HEK293 (cell line): ENCODE data around the gene TMEM255B.
A peak's percentile ranks its signal among the peaks of the same experiment; 100 is the strongest.

Experiments used
- CTCF ChIA-PET: fragments of 350-600 bp; formaldehyde crosslinking; extraction: SDS; loops from one replicate; lab custom pipeline; 2021; ENCODE audit warnings: antibody characterized with exemption; lab: Yijun Ruan, JAX
- POLR2A ChIA-PET: fragments of 300-600 bp; formaldehyde crosslinking; extraction: SDS; loops from one replicate; lab custom pipeline; 2020; ENCODE audit warnings: antibody characterized with exemption, inconsistent platforms; lab: Yijun Ruan, JAX
- H3K27ac ChIP-seq: fragments of 200-500 bp; sonication (Bioruptor generic); 2 replicates; pipeline ENCODE4 v1.5.1; 2014; ENCODE audit warnings: low read depth, low read length, control low read depth, inconsistent platforms; ENCODE audit errors: extremely low read depth
- H3K36me3 ChIP-seq, 2 experiments: fragments of 200-500 bp in 1 of 2; sonication (Bioruptor generic) in 1 of 2; 1 replicate in 1 of 2; 2 replicates in 1 of 2; pipeline ENCODE4 v1.5.1; 2014 to 2017; ENCODE audit warnings: inconsistent platforms in 2 of 2, low read length in 2 of 2; ENCODE audit not compliant: control insufficient read depth in 2 of 2, insufficient read depth in 1 of 2
- H3K4me1 ChIP-seq: fragments of 200-500 bp; sonication (Bioruptor generic); 2 replicates; pipeline ENCODE4 v1.5.1; 2014; ENCODE audit warnings: mild to moderate bottlenecking, low read length, inconsistent platforms; ENCODE audit not compliant: control insufficient read depth, insufficient read depth
- H3K4me3 ChIP-seq: 2 replicates; pipeline ENCODE4 v1.5.1; 2011; ENCODE audit warnings: low read depth, mild to moderate bottlenecking, control low read depth, low read length, moderate library complexity
- H3K9me3 ChIP-seq: fragments of 200-500 bp; sonication (Bioruptor generic); 2 replicates; pipeline ENCODE4 v1.5.1; 2014; ENCODE audit warnings: low read depth, low read length, inconsistent platforms; ENCODE audit not compliant: control insufficient read depth, insufficient read depth
- HOXA7 ChIP-seq: sonication (generic); formaldehyde crosslinking; IDR thresholded peaks from 2 replicates; pipeline ENCODE4 v1.8.1; 2022; ENCODE audit warnings: missing genetic modification reagents, borderline replicate concordance
- PRDM4 ChIP-seq: fragments of 450-650 bp; formaldehyde crosslinking; IDR thresholded peaks from 2 replicates; pipeline ENCODE4 v1.5.1; 2017; ENCODE audit warnings: missing biosample characterization, missing genetic modification characterization
- ZNF132 ChIP-seq: fragments of 450-650 bp; formaldehyde crosslinking; IDR thresholded peaks from 2 replicates; pipeline ENCODE4 v1.5.1; 2017; ENCODE audit warnings: missing biosample characterization, missing genetic modification characterization, borderline replicate concordance
- ZNF138 ChIP-seq: fragments of 450-650 bp; formaldehyde crosslinking; IDR thresholded peaks from 2 replicates; pipeline ENCODE4 v1.5.1; 2016; ENCODE audit warnings: missing biosample characterization, missing genetic modification characterization, borderline replicate concordance
- ZNF175 ChIP-seq: fragments of 450-650 bp; formaldehyde crosslinking; IDR thresholded peaks from 2 replicates; pipeline ENCODE4 v1.5.1; 2016; ENCODE audit warnings: missing biosample characterization, missing genetic modification characterization
- ZNF23 ChIP-seq: fragments of 450-650 bp; formaldehyde crosslinking; IDR thresholded peaks from 2 replicates; pipeline ENCODE4 v1.5.1; 2016; ENCODE audit warnings: missing biosample characterization, missing genetic modification characterization, borderline replicate concordance
- ZNF24 ChIP-seq: fragments of 450-650 bp; formaldehyde crosslinking; IDR thresholded peaks from 2 replicates; pipeline ENCODE4 v1.5.1; 2016; ENCODE audit warnings: missing biosample characterization, missing genetic modification characterization
- ZNF514 ChIP-seq: fragments of 450-650 bp; formaldehyde crosslinking; IDR thresholded peaks from 2 replicates; pipeline ENCODE4 v1.5.1; 2016; ENCODE audit warnings: missing biosample characterization, missing genetic modification characterization
- ZNF664 ChIP-seq: fragments of 450-650 bp; formaldehyde crosslinking; IDR thresholded peaks from 2 replicates; pipeline ENCODE4 v1.5.1; 2016; ENCODE audit warnings: missing biosample characterization, missing genetic modification characterization
- TF ChIP-seq, protein P1 (sequence below): fragments of 450-650 bp; formaldehyde crosslinking; IDR thresholded peaks from 2 replicates; pipeline ENCODE4 v1.5.1; 2016; ENCODE audit warnings: missing biosample characterization, missing genetic modification characterization
- TF ChIP-seq, protein P2 (sequence below): fragments of 450-650 bp; formaldehyde crosslinking; IDR thresholded peaks from 2 replicates; pipeline ENCODE4 v1.5.0; 2017; ENCODE audit warnings: missing biosample characterization, missing genetic modification characterization, borderline replicate concordance
- TF ChIP-seq, protein P3 (sequence below): fragments of 450-650 bp; formaldehyde crosslinking; IDR thresholded peaks from 2 replicates; pipeline ENCODE4 v1.5.1; 2016; ENCODE audit warnings: missing biosample characterization, missing genetic modification characterization
- TF ChIP-seq, protein P4 (sequence below): fragments of 450-650 bp; formaldehyde crosslinking; IDR thresholded peaks from 2 replicates; pipeline ENCODE4 v1.5.1; 2016; ENCODE audit warnings: missing biosample characterization, missing genetic modification characterization

The TMEM255B gene

GRCh38 chr13:113796211-113796963, 37.4 kb downstream of the TMEM255B start:
- no peak overlapping the region for H3K27ac ChIP-seq
- TF ChIP-seq, protein P1, sequence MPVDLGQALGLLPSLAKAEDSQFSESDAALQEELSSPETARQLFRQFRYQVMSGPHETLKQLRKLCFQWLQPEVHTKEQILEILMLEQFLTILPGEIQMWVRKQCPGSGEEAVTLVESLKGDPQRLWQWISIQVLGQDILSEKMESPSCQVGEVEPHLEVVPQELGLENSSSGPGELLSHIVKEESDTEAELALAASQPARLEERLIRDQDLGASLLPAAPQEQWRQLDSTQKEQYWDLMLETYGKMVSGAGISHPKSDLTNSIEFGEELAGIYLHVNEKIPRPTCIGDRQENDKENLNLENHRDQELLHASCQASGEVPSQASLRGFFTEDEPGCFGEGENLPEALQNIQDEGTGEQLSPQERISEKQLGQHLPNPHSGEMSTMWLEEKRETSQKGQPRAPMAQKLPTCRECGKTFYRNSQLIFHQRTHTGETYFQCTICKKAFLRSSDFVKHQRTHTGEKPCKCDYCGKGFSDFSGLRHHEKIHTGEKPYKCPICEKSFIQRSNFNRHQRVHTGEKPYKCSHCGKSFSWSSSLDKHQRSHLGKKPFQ (tag by site-specific recombination): peak; percentile 87
- TF ChIP-seq HOXA7 (CRISPR knock-in tag): no peak
- H3K36me3 ChIP-seq: no peaks in the 10 kb centered on the region
- ChIA-PET CTCF (no interaction called here), POLR2A (no interaction called here)
- no peak overlapping the region for H3K4me3 ChIP-seq
- H3K9me3 ChIP-seq: no peaks in the 10 kb centered on the region
- H3K4me1 ChIP-seq: no peaks in the 10 kb centered on the region

- Histone ChIP-seq H3K36me3 (no peaks in the 10 kb centered on the region), H3K27ac (no peak overlapping the region), H3K9me3 (no peaks in the 10 kb centered on the region), H3K4me1 (no peaks in the 10 kb centered on the region), H3K4me3 (no peak overlapping the region)
- TF ChIP-seq ZNF24 (tag by site-specific recombination): no peak
- TF ChIP-seq ZNF132: no peak
- TF ChIP-seq ZNF175 (tag by site-specific recombination): no peak
- TF ChIP-seq, protein P2, sequence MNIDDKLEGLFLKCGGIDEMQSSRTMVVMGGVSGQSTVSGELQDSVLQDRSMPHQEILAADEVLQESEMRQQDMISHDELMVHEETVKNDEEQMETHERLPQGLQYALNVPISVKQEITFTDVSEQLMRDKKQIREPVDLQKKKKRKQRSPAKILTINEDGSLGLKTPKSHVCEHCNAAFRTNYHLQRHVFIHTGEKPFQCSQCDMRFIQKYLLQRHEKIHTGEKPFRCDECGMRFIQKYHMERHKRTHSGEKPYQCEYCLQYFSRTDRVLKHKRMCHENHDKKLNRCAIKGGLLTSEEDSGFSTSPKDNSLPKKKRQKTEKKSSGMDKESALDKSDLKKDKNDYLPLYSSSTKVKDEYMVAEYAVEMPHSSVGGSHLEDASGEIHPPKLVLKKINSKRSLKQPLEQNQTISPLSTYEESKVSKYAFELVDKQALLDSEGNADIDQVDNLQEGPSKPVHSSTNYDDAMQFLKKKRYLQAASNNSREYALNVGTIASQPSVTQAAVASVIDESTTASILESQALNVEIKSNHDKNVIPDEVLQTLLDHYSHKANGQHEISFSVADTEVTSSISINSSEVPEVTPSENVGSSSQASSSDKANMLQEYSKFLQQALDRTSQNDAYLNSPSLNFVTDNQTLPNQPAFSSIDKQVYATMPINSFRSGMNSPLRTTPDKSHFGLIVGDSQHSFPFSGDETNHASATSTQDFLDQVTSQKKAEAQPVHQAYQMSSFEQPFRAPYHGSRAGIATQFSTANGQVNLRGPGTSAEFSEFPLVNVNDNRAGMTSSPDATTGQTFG (tag by site-specific recombination): no peak
- TF ChIP-seq, protein P3, sequence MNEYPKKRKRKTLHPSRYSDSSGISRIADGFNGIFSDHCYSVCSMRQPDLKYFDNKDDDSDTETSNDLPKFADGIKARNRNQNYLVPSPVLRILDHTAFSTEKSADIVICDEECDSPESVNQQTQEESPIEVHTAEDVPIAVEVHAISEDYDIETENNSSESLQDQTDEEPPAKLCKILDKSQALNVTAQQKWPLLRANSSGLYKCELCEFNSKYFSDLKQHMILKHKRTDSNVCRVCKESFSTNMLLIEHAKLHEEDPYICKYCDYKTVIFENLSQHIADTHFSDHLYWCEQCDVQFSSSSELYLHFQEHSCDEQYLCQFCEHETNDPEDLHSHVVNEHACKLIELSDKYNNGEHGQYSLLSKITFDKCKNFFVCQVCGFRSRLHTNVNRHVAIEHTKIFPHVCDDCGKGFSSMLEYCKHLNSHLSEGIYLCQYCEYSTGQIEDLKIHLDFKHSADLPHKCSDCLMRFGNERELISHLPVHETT (tag by site-specific recombination): no peak
- no peak for TF ChIP-seq ZNF138 (tag by site-specific recombination)
- TF ChIP-seq ZNF23 (tag by site-specific recombination): no peak
- no peak for TF ChIP-seq ZNF664
- TF ChIP-seq, protein P4, sequence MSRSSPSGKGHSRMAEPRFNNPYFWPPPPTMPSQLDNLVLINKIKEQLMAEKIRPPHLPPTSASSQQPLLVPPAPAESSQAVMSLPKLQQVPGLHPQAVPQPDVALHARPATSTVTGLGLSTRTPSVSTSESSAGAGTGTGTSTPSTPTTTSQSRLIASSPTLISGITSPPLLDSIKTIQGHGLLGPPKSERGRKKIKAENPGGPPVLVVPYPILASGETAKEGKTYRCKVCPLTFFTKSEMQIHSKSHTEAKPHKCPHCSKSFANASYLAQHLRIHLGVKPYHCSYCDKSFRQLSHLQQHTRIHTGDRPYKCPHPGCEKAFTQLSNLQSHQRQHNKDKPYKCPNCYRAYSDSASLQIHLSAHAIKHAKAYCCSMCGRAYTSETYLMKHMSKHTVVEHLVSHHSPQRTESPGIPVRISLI (tag by site-specific recombination): no peak
- TF ChIP-seq ZNF514 (tag by site-specific recombination): no peak
- TF ChIP-seq PRDM4 (tag by site-specific recombination): no peak
- CTCF ChIA-PET: no interaction called here
- POLR2A ChIA-PET: no interaction called here
Observed at GRCh38 chr13:113796964-113797676, 38.1 kb downstream of the TMEM255B start.
